ENCODE measurements around the gene RCC2. TPM values are rescaled to one million over a fixed set of nuclear protein-coding genes. Genes with fewer than 3 reads are reported as not detected.

Gene RCC2
- total RNA-seq, 2 donors from 2014 or later = 240 to 325 TPM

- Mint-ChIP-seq H3K9me3 (no peaks in the 10 kb centered on the region), H3K4me1 (no peaks in the 10 kb centered on the region), H3K27ac (no peak overlapping the region), H3K4me3 (no peak overlapping the region), H3K27me3 (ENCODE audit: insufficient read depth) (no peaks in the 10 kb centered on the region), H3K36me3 (ENCODE audit: low read depth) (no peaks in the 10 kb centered on the region)
- H3K36me3 ChIP-seq (ENCODE audit: control insufficient read depth, insufficient read depth, low read length) = no peaks in the 10 kb centered on the region
- no peak overlapping the region for H3K27ac ChIP-seq (ENCODE audit: low read depth, low read length)
- H3K9ac ChIP-seq (ENCODE audit: extremely low read depth, low read length, poor library complexity, severe bottlenecking) = no peak overlapping the region
- no peak overlapping the region for H3K4me3 ChIP-seq (ENCODE audit: low read length)
- WGBS, 2 experiments (ENCODE audit: insufficient coverage in 1 of 2, insufficient read length in 1 of 2) = 90% methylated on average over 4 to 6 of the region's 7 CpGs
- DNase-seq = no peak
- H3K4me1 ChIP-seq (ENCODE audit: control insufficient read depth, insufficient read depth, low read length) = no peaks in the 10 kb centered on the region
- no peaks in the 10 kb centered on the region for H3K9me3 ChIP-seq (ENCODE audit: control insufficient read depth, low read length)
- no peak for TF ChIP-seq CTCF (conservative IDR thresholded peaks at IDR 0.05)
- no peaks in the 10 kb centered on the region for H3K27me3 ChIP-seq (ENCODE audit: control insufficient read depth, insufficient read depth, low read length, poor library complexity, severe bottlenecking)
Measured at GRCh38 chr1:17397910-17398695, 41.4 kb downstream of the RCC2 start.

DNA sequence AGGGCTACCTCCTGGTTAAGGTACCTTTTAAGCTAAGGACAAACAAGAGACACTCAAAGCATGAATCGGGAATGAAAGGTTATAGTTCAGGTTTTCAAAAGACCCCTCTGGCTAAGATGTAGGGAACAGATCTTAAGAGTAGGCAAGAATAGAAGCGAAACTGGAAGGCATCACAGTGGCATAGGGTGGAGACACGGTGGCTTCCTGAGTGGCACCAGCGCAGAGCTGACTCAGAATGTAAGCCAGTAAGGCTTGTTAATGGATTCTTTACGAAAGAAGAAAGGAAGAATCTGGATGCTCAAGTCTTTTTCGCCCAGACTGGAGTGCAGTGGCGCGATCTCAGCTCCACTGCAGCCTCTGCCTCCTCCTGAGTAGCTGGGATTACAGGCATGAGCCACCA lies 46.2 kb downstream of the RCC2 start:
- TF ChIP-seq CTCF (conservative IDR thresholded peaks at IDR 0.05) = no peak
- no peak for DNase-seq
- Mint-ChIP-seq H3K36me3 (ENCODE audit: low read depth) (no peaks in the 10 kb centered on the region), H3K4me3 (no peak overlapping the region), H3K9me3 (no peaks in the 10 kb centered on the region), H3K27me3 (ENCODE audit: insufficient read depth) (no peaks in the 10 kb centered on the region), H3K4me1 (no peaks in the 10 kb centered on the region), H3K27ac (no peak overlapping the region)
- Histone ChIP-seq H3K4me1 (ENCODE audit: control insufficient read depth, insufficient read depth, low read length) (no peaks in the 10 kb centered on the region), H3K9ac (ENCODE audit: extremely low read depth, low read length, poor library complexity, severe bottlenecking) (no peak overlapping the region), H3K36me3 (ENCODE audit: control insufficient read depth, insufficient read depth, low read length) (no peaks in the 10 kb centered on the region), H3K27me3 (ENCODE audit: control insufficient read depth, insufficient read depth, low read length, poor library complexity, severe bottlenecking) (no peaks in the 10 kb centered on the region), H3K9me3 (ENCODE audit: control insufficient read depth, low read length) (no peaks in the 10 kb centered on the region), H3K4me3 (ENCODE audit: low read length) (no peak overlapping the region), H3K27ac (ENCODE audit: low read depth, low read length) (no peak overlapping the region)
- WGBS, 2 experiments (ENCODE audit: insufficient coverage in 1 of 2, insufficient read length in 1 of 2) = 83 to 93% methylated on average over 6 to 8 of the region's 8 CpGs

GRCh38 chr1:17392199-17392740 lies 47.2 kb downstream of the RCC2 start:
- no peak overlapping the region for H3K4me3 Mint-ChIP-seq
- WGBS, 2 experiments (ENCODE audit: insufficient coverage in 1 of 2, insufficient read length in 1 of 2) = 86 to 87% methylated on average over 10 of the region's 10 CpGs
- H3K36me3 ChIP-seq (ENCODE audit: control insufficient read depth, insufficient read depth, low read length) = no peaks in the 10 kb centered on the region
- no peak overlapping the region for H3K9ac ChIP-seq (ENCODE audit: extremely low read depth, low read length, poor library complexity, severe bottlenecking)
- H3K27ac ChIP-seq (ENCODE audit: low read depth, low read length) = no peak overlapping the region
- no peaks in the 10 kb centered on the region for H3K9me3 ChIP-seq (ENCODE audit: control insufficient read depth, low read length)
- DNase-seq = no peak
- no peaks in the 10 kb centered on the region for H3K27me3 ChIP-seq (ENCODE audit: control insufficient read depth, insufficient read depth, low read length, poor library complexity, severe bottlenecking)
- H3K4me1 Mint-ChIP-seq = no peaks in the 10 kb centered on the region
- TF ChIP-seq CTCF (conservative IDR thresholded peaks at IDR 0.05) = no peak
- no peak overlapping the region for H3K4me3 ChIP-seq (ENCODE audit: low read length)
- H3K4me1 ChIP-seq (ENCODE audit: control insufficient read depth, insufficient read depth, low read length) = no peaks in the 10 kb centered on the region
- H3K27me3 Mint-ChIP-seq (ENCODE audit: insufficient read depth) = no peaks in the 10 kb centered on the region
- no peak overlapping the region for H3K27ac Mint-ChIP-seq
- H3K9me3 Mint-ChIP-seq = no peaks in the 10 kb centered on the region
- H3K36me3 Mint-ChIP-seq (ENCODE audit: low read depth) = no peaks in the 10 kb centered on the region
